ENCODE data around the gene ISYNA1. TPM values are rescaled to one million over a fixed set of nuclear protein-coding genes. Genes with fewer than 3 reads are reported as not detected.
A peak's percentile ranks its signal among the peaks of the same experiment; 100 is the strongest.

Gene ISYNA1
- total and polyA plus RNA-seq, 2 of the 13 experiments (the other 11 are each of a cell fraction or from before 2014, with no cell fraction given) = 29.6 to 48.5 TPM

GRCh38 chr19:18416778-18417249 is 21.1 kb downstream of the ISYNA1 start (continued):
- TF ChIP-seq SNAPC4 (CRISPR knock-in tag; IDR thresholded peaks at IDR 0.05) = peak; percentile 35; the same call in 1 of the 2 replicates
- peak; percentile 98 for TF ChIP-seq ZSCAN22 (CRISPR knock-in tag; IDR thresholded peaks at IDR 0.05)
- TF ChIP-seq HNRNPK (IDR thresholded peaks at IDR 0.05; ENCODE audit: low read depth, low read length, poor library complexity, severe bottlenecking) = peak; percentile 89
- no peak for TF ChIP-seq ZNF329 (CRISPR knock-in tag; IDR thresholded peaks at IDR 0.05; ENCODE audit: low read depth)
- no peak for TF ChIP-seq ZC3H13 (CRISPR knock-in tag; IDR thresholded peaks at IDR 0.05)
- no peak for TF ChIP-seq ZXDC (CRISPR knock-in tag; IDR thresholded peaks at IDR 0.05)
- no peak for TF ChIP-seq ZNF205 (CRISPR knock-in tag; IDR thresholded peaks at IDR 0.05)
- no peak for TF ChIP-seq MTA1 (CRISPR knock-in tag; IDR thresholded peaks at IDR 0.05; ENCODE audit: borderline replicate concordance)
- TF ChIP-seq ZNF746 (CRISPR knock-in tag; IDR thresholded peaks at IDR 0.05) = peak; percentile 98
- TF ChIP-seq HOXD1 (CRISPR knock-in tag; IDR thresholded peaks at IDR 0.05) = no peak
- TF ChIP-seq RBFOX2 (IDR thresholded peaks at IDR 0.05; ENCODE audit: low read depth, low read length) = no peak
- no peak for TF ChIP-seq ZNF747 (CRISPR knock-in tag; IDR thresholded peaks at IDR 0.05; ENCODE audit: borderline replicate concordance)
- TF ChIP-seq HDAC2 (CRISPR knock-in tag; IDR thresholded peaks at IDR 0.05) = peak; percentile 58; the same call in 1 of the 2 replicates
- no peak for TF ChIP-seq ATAD3A (CRISPR knock-in tag; IDR thresholded peaks at IDR 0.05)
- no peak for TF ChIP-seq ZBTB38 (CRISPR knock-in tag; IDR thresholded peaks at IDR 0.05)
- TF ChIP-seq RAD51 (IDR thresholded peaks at IDR 0.05; ENCODE audit: borderline replicate concordance) = no peak
- no peak for TF ChIP-seq ZNF432 (CRISPR knock-in tag; IDR thresholded peaks at IDR 0.05; ENCODE audit: borderline replicate concordance)
- TF ChIP-seq PBX2 (CRISPR knock-in tag; IDR thresholded peaks at IDR 0.05) = no peak
- no peak for TF ChIP-seq KLF13 (CRISPR knock-in tag; IDR thresholded peaks at IDR 0.05)
